GM12891 (cell line): ENCODE measurements around the gene WHRN.

Experiments used
- DNase-seq: peaks from one replicate; pipeline ENCODE4 v3.0.0; 2011; ENCODE audit warnings: low spot score; ENCODE audit not compliant: insufficient read length
- FAIRE-seq: peaks from 2 replicates; lab custom pipeline; 2011; peaks lifted over from hg19 to GRCh38; lab: Jason Lieb, UNC
- PAX5 ChIP-seq: IDR thresholded peaks from 2 replicates; pipeline ENCODE4 v1.6.1; 2011; ENCODE audit warnings: low read length, moderate library complexity, mild to moderate bottlenecking; ENCODE audit not compliant: insufficient read depth, severe bottlenecking
- POLR2A ChIP-seq: IDR thresholded peaks from 2 replicates; pipeline ENCODE4 v1.6.1; 2011; ENCODE audit warnings: low read depth, low read length, control low read depth
- POLR2AphosphoS5 ChIP-seq: IDR thresholded peaks from 2 replicates; pipeline ENCODE4 v1.6.1; 2011; ENCODE audit warnings: low read depth, low read length, control low read depth
- POU2F2 ChIP-seq: IDR thresholded peaks from 2 replicates; pipeline ENCODE4 v1.6.1; 2011; ENCODE audit warnings: low read depth, mild to moderate bottlenecking, control low read depth, low read length, moderate library complexity
- SPI1 ChIP-seq: IDR thresholded peaks from 2 replicates; pipeline ENCODE4 v1.6.1; 2011; ENCODE audit warnings: low read depth, low read length, control low read depth
- TAF1 ChIP-seq: IDR thresholded peaks from 2 replicates; pipeline ENCODE4 v1.6.1; 2011; ENCODE audit warnings: low read depth, low read length, control low read depth

Gene WHRN

DNA sequence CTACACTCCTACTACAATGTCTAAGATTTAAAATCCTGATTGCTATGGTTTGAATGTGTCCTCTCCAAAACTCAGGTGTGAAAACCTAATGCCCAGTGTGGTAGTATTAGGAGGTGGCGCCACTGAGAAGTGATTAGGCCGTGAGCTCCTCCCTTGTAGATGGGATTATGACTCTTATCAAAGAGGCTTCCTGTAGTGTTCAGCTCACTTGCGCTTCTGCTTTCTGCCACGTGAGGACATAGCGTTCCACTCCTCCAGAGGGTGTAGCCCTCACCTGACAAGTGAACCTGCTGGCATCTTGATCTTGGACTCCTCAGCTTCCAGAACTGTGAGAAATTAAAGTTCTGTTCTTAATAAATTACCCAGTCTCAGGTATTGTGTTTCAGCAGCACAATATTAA lies 33.0 kb upstream of the WHRN start:
- TF ChIP-seq TAF1 (no peak), PAX5 (no peak), SPI1 (peak; percentile 47)
- FAIRE-seq (peak; percentile 78), DNase-seq (no peak)

DNA sequence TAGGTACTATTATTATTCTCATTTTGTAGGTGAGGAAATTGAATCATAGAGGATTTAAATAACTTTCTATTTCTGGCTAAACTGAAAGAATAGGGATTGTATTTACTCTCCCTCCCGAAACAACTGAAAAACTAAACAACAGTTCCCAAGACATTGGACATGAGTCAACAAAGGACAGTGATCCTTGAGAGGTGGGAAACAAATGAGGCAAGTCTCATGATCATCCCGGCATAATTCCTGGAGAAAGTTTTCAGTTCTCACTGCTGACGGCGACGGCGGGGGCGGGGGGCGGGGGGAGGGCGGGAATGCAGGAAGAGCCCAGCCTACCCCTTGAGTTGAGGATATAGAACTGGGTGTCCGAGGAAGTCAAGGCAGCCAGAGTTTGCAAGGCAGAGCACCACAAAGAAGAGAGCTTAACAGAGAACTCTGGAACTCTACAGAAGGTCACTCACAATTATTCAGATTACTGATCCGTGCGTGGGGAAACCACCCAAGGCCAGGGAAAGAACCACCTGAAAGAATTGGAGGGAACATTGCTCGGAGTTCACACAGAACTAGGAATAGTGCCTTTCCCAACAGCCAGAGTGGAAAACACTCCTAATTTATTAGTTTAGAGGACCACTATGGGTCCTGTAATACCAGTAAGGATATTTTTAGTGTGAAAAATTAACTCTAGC lies 27.4 kb upstream of the WHRN start:
- TF ChIP-seq POU2F2, result no peak
- no peak for TF ChIP-seq POLR2A
- no peak for TF ChIP-seq POLR2AphosphoS5
- TF ChIP-seq SPI1, result no peak
- TF ChIP-seq PAX5, result no peak
- no peak for TF ChIP-seq TAF1
- FAIRE-seq (no peak), DNase-seq (no peak)

- TF ChIP-seq POLR2AphosphoS5, result no peak
- no peak for TF ChIP-seq PAX5
- no peak for TF ChIP-seq POU2F2
- no peak for TF ChIP-seq TAF1
- no peak for TF ChIP-seq SPI1
- no peak for TF ChIP-seq POLR2A
- no peak for FAIRE-seq
- no peak for DNase-seq
These were observed 24.0 kb upstream of the WHRN start for GRCh38 chr9:114529285-114529684.

- FAIRE-seq (no peak), DNase-seq (no peak)
- TF ChIP-seq POLR2AphosphoS5, result no peak
These were observed 21.5 kb upstream of the WHRN start for GRCh38 chr9:114526807-114527206.

DNA sequence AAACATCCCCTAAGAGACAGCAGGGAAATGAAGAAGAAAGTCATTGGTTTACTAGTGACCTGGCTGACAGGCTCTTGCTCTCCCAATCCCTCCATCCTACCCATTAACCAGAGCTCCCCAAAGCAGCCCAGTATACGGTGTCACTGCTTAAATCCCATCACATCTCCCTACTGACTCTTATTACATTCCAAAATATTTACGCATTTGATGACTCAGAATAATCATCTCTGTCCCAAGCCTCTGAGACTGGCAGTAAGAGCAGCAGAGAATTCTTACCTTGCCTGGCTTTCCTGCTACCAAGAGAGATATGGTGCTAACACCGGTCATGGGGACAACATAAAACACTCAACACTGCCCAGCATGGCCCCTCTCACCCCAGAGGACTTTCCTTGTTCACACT lies 20.2 kb upstream of the WHRN start:
- DNase-seq (no peak), FAIRE-seq (no peak)
- TF ChIP-seq POLR2A (no peak), SPI1 (no peak), PAX5 (no peak), POLR2AphosphoS5 (no peak), POU2F2 (no peak), TAF1 (no peak)

DNA sequence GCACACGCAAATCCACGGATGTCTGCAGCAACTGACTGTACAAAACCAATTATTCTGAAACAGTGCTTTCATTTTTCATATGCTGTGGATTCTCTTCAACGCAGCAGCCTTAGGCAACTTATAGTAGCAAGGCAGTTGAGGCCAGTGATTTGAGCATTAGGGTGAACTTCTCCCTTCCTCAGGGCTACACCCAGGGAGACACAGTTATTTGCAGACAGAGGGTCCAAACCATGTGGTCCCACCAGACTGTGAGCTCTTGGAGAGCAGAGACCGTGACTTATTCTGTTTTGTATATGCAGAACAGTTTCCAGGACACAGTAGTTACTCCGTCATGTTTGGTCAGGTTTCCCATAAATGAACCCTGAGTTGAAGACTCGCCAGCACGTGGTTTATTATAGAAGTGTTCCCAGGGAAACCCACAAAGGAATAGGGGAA lies 19.0 kb upstream of the WHRN start:
- FAIRE-seq (no peak), DNase-seq (no peak)
- TF ChIP-seq POLR2AphosphoS5, result no peak
- no peak for TF ChIP-seq SPI1
- no peak for TF ChIP-seq PAX5

GRCh38 chr9:114522847-114523246 lies 17.6 kb upstream of the WHRN start:
- no peak for TF ChIP-seq POLR2A
- no peak for TF ChIP-seq SPI1
- TF ChIP-seq POU2F2, result no peak
- TF ChIP-seq POLR2AphosphoS5, result no peak
- TF ChIP-seq TAF1, result no peak
- TF ChIP-seq PAX5, result no peak
- FAIRE-seq, result no peak

DNA sequence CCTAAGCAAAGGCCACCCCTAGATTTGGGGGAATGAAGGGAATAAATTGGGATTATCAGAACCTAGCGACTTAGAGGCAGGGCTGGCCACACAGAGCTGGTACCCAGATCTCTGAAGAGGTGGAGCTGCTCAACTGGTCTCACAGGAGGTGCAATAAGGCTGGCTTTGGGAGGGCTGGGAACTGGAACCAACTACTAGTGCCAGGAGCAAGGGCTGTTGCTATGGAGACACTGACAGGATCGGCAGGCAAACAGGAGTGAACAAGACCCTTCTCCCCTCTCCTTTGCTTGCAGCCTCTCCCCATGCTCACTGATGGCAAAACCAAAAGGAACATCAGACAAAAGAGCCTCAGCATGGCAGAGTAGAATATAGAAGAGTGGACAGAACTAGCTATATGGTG lies 17.0 kb upstream of the WHRN start:
- TF ChIP-seq POLR2A (no peak), TAF1 (no peak), POU2F2 (no peak), PAX5 (no peak), SPI1 (no peak)
- FAIRE-seq, result no peak
- no peak for DNase-seq

More at GRCh38 chr9:114522847-114523246, 17.6 kb upstream of the WHRN start:
- no peak for DNase-seq

DNA sequence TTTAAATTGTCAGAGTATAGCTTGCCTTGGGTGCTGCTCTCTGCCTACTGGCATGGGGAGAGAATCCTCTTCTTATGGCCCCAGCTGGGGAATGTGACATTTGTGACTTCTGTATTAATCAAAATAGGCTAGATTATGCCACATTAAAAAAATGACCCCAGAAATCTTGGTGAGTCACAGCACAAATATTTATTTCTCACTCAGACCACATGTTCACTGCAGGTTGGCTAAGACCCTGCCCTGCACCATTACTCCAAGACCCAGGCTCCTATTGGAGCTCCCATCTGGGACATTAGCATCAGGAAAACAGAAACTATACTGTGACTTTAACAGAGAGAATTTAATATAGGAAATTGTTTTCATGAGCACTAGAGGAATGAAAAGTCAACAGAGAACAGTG lies 16.6 kb upstream of the WHRN start:
- FAIRE-seq (no peak), DNase-seq (no peak)
- TF ChIP-seq SPI1 (no peak), POLR2AphosphoS5 (no peak), TAF1 (no peak)

GRCh38 chr9:114518599-114519022 lies 13.3 kb upstream of the WHRN start:
- 0 out of 2 replicates have a peak, but pooled peaks have one; percentile 20 for TF ChIP-seq SPI1
- no peak for TF ChIP-seq POLR2AphosphoS5
- TF ChIP-seq TAF1, result peak; percentile 42; the same call in 1 of the 2 replicates
- TF ChIP-seq POU2F2, result no peak
- no peak for TF ChIP-seq PAX5
- no peak for DNase-seq
- FAIRE-seq, result no peak
